Measurements from ENCODE around the gene FCRL5. TPM values are rescaled to one million over a fixed set of nuclear protein-coding genes. Genes with fewer than 3 reads are reported as not detected.

FCRL5 gene
- total RNA-seq, 1 donor from 2014 or later = not detected

DNA sequence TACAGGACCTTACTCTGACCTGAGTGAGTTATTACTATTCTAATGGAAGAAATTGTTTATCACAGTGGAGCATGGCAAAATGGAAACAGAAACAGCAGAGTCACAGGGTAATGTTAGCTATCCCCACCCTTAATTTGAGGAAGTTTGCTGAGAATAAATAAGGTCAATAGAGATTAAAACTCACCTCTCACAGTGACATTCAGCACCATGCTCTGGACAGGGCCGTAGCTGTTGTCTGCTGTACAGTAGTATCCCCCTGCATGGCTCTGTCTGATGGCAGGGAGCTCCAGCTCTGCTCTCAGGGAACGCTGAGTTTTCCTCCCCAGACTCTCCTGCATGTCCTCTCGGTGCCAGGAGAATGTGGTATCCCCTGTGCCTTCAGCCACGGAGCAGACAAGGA is 33.7 kb upstream of the FCRL5 start:
- DNase-seq (ENCODE audit: low spot score in 2 of 2, unreplicated experiment in 2 of 2) = no peak

DNA sequence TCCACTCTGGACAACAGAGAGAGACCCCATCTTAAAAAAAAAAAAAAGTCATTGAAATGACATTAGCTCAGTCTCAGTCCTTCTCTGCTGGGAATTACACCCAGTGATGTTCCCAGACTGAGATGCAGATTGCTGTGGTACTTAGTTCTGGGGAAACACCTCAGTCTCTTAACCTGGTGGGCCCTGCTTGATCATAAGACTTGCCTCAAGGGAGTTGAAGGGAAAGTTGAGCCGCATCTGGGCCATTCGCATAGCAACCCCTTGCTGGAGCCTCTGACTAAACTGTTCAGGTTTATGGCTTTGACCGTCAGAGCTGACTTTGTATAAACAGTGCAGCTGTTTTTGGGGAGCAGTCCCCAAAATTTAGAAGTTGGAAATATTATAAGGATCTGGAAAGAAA is 32.2 kb upstream of the FCRL5 start:
- TF ChIP-seq, protein P1, sequence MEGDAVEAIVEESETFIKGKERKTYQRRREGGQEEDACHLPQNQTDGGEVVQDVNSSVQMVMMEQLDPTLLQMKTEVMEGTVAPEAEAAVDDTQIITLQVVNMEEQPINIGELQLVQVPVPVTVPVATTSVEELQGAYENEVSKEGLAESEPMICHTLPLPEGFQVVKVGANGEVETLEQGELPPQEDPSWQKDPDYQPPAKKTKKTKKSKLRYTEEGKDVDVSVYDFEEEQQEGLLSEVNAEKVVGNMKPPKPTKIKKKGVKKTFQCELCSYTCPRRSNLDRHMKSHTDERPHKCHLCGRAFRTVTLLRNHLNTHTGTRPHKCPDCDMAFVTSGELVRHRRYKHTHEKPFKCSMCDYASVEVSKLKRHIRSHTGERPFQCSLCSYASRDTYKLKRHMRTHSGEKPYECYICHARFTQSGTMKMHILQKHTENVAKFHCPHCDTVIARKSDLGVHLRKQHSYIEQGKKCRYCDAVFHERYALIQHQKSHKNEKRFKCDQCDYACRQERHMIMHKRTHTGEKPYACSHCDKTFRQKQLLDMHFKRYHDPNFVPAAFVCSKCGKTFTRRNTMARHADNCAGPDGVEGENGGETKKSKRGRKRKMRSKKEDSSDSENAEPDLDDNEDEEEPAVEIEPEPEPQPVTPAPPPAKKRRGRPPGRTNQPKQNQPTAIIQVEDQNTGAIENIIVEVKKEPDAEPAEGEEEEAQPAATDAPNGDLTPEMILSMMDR (IDR thresholded peaks at IDR 0.05; ENCODE audit: unreplicated experiment) = no peak
- DNase-seq (ENCODE audit: low spot score in 2 of 2, unreplicated experiment in 2 of 2) = no peak
- Mint-ChIP-seq H3K4me3 (no peak overlapping the region), H3K27me3 (ENCODE audit: low read depth) (peaks cover 25% of the 10 kb centered on the region), H3K27ac (no peak overlapping the region), H3K9me3 (no peaks in the 10 kb centered on the region), H3K4me1 (no peaks in the 10 kb centered on the region), H3K36me3 (no peaks in the 10 kb centered on the region)

More for the DNA sequence above, 33.7 kb upstream of the FCRL5 start:
- no peak overlapping the region for H3K27ac Mint-ChIP-seq
- TF ChIP-seq, protein P1 (IDR thresholded peaks at IDR 0.05; ENCODE audit: unreplicated experiment) = no peak
- H3K36me3 Mint-ChIP-seq = no peaks in the 10 kb centered on the region
- H3K4me3 Mint-ChIP-seq = no peak overlapping the region
- no peaks in the 10 kb centered on the region for H3K4me1 Mint-ChIP-seq
- no peaks in the 10 kb centered on the region for H3K9me3 Mint-ChIP-seq
- peaks cover 28% of the 10 kb centered on the region for H3K27me3 Mint-ChIP-seq (ENCODE audit: low read depth)

DNA sequence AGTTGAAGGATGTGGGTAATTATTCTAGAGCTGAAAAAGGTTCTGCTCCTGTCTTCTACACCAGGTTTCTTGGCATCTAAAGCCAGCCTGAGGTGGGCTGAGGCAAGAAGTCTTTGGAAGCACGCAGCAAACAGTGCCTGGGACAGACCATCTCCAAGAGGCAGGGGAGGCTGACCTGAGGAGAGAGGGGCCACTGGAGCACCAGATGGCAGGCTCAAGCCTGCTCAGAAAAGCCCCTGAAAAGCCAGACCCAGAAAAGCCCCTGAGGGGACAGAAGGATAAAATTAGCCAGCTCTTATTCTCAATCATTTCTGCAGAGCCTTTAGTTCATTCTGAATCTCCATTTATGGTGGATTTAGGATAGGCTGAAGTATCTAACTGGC is 28.5 kb upstream of the FCRL5 start:
- TF ChIP-seq, protein P1 (IDR thresholded peaks at IDR 0.05; ENCODE audit: unreplicated experiment) = no peak
- no peak overlapping the region for H3K4me3 Mint-ChIP-seq

DNA sequence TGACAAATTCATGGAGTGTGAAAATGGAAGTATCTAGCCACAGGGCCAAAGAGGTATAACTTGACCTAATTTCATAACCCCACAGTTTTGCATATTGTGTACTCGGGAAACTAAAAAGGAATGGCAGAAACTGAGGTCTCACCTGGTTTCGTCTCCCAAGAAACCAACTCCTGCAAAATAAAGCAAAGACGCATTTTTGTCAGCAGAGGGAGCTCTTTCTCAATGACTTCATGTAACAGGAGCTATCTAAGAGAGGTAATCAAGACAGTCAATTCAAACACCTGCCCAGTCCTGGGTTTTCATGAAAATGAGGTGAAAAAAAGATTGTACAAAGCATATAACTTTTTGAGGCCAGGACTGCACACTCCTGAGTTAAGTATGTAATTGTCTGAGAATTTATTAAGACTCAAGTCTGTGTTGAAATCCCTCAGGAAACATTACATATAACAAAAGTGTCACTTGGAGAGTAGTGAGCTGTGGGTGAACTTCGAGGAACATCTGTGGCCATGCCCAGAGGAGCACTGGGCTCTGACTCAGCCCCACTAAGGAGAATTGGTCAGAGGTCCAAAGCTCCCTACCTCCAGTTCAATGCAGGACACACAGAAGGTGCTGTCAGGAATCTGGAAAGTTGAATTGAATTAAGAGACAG is 28.0 kb upstream of the FCRL5 start:
- peak in 1 of 2 experiments; percentile 51 for DNase-seq (ENCODE audit: low spot score in 2 of 2, unreplicated experiment in 2 of 2)
- H3K9me3 Mint-ChIP-seq = no peaks in the 10 kb centered on the region
- no peak overlapping the region for H3K27ac Mint-ChIP-seq
- peaks cover 16% of the 10 kb centered on the region for H3K27me3 Mint-ChIP-seq (ENCODE audit: low read depth)
- TF ChIP-seq, protein P1 (IDR thresholded peaks at IDR 0.05; ENCODE audit: unreplicated experiment) = peak; percentile 64
- H3K4me3 Mint-ChIP-seq = no peak overlapping the region
- no peaks in the 10 kb centered on the region for H3K4me1 Mint-ChIP-seq
- H3K36me3 Mint-ChIP-seq = no peaks in the 10 kb centered on the region

More for the DNA sequence above, 28.5 kb upstream of the FCRL5 start:
- Mint-ChIP-seq H3K4me1 (no peaks in the 10 kb centered on the region), H3K27ac (no peak overlapping the region), H3K9me3 (no peaks in the 10 kb centered on the region), H3K36me3 (no peaks in the 10 kb centered on the region), H3K27me3 (ENCODE audit: low read depth) (peaks cover 15% of the 10 kb centered on the region)
- no peak for DNase-seq (ENCODE audit: low spot score in 2 of 2, unreplicated experiment in 2 of 2)

DNA sequence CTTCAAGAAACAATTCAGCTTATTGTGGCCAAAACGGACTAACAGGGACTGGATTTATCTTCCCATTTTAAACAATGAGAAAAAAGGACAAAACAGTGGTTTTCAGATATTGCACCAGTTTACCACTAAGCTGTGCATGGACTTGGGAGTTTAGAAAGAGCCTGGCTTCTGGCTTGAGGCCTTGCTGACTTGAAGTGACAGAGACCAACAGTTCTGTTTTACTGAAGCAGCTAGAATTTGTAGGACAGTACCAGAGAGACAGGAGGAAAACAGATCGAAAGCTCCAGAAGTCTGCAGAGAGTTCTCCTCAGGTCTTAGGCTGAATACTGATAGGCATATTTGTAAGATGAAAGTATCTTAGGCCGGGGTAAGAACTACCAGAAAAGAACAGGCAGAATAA is 25.1 kb upstream of the FCRL5 start:
- Mint-ChIP-seq H3K9me3 (no peaks in the 10 kb centered on the region), H3K27me3 (ENCODE audit: low read depth) (peaks cover 16% of the 10 kb centered on the region), H3K27ac (no peak overlapping the region), H3K4me1 (no peaks in the 10 kb centered on the region), H3K4me3 (no peak overlapping the region), H3K36me3 (no peaks in the 10 kb centered on the region)
- DNase-seq (ENCODE audit: low spot score in 2 of 2, unreplicated experiment in 2 of 2) = no peak
- TF ChIP-seq, protein P1 (IDR thresholded peaks at IDR 0.05; ENCODE audit: unreplicated experiment) = no peak
